ENCODE data around the gene CALHM5.

- TF ChIP-seq, protein P1, sequence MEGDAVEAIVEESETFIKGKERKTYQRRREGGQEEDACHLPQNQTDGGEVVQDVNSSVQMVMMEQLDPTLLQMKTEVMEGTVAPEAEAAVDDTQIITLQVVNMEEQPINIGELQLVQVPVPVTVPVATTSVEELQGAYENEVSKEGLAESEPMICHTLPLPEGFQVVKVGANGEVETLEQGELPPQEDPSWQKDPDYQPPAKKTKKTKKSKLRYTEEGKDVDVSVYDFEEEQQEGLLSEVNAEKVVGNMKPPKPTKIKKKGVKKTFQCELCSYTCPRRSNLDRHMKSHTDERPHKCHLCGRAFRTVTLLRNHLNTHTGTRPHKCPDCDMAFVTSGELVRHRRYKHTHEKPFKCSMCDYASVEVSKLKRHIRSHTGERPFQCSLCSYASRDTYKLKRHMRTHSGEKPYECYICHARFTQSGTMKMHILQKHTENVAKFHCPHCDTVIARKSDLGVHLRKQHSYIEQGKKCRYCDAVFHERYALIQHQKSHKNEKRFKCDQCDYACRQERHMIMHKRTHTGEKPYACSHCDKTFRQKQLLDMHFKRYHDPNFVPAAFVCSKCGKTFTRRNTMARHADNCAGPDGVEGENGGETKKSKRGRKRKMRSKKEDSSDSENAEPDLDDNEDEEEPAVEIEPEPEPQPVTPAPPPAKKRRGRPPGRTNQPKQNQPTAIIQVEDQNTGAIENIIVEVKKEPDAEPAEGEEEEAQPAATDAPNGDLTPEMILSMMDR (IDR thresholded peaks at IDR 0.05 in 2 of 3, conservative IDR thresholded peaks at IDR 0.05 in 1 of 3; ENCODE audit: borderline replicate concordance in 1 of 3, insufficient read depth in 1 of 3, low read depth in 2 of 3, low read length in 2 of 3), result no peak
- no peak for TF ChIP-seq POLR2AphosphoS5 (IDR thresholded peaks at IDR 0.05; ENCODE audit: low read depth, low read length)
- TF ChIP-seq POLR2A (IDR thresholded peaks at IDR 0.05; ENCODE audit: borderline replicate concordance, extremely low read depth, insufficient read depth, insufficient read length), result no peak
- TF ChIP-seq, protein P2, sequence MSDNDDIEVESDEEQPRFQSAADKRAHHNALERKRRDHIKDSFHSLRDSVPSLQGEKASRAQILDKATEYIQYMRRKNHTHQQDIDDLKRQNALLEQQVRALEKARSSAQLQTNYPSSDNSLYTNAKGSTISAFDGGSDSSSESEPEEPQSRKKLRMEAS (IDR thresholded peaks at IDR 0.05), result no peak
Observed at GRCh38 chr6:116543149-116543548, 31.7 kb downstream of the CALHM5 start.

Measured in HCT116 (cell line).